HG03565 (cell line): ENCODE data around the gene LDLRAP1.

Experiments
- ATAC-seq: cut with Tn5 transposase; IDR thresholded peaks from one replicate; pipeline ENCODE4 v1.9.1; 2021; ENCODE audit warnings: mild to moderate bottlenecking, moderate library complexity; ENCODE audit not compliant: unreplicated experiment

The LDLRAP1 gene

DNA sequence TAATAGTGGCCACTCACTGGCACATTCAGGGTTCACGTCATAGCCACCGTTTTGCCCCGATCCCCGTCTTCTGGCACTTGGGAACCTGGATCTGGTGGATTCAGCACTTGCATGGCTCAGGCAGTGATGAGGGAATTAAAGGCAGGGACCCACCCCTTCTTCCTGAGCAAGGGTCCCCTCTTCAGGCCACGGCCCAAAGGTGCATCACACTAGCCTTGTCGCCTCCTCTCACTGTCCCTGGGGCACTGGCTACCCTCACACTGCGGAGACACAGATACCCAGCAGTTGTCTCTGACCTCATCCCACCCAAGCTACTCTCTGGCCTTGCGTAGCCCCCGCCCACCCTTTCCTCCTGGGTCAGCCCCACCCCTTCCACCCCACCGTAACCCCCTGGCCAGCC is 19.9 kb upstream of the LDLRAP1 start:
- no peak for ATAC-seq

DNA sequence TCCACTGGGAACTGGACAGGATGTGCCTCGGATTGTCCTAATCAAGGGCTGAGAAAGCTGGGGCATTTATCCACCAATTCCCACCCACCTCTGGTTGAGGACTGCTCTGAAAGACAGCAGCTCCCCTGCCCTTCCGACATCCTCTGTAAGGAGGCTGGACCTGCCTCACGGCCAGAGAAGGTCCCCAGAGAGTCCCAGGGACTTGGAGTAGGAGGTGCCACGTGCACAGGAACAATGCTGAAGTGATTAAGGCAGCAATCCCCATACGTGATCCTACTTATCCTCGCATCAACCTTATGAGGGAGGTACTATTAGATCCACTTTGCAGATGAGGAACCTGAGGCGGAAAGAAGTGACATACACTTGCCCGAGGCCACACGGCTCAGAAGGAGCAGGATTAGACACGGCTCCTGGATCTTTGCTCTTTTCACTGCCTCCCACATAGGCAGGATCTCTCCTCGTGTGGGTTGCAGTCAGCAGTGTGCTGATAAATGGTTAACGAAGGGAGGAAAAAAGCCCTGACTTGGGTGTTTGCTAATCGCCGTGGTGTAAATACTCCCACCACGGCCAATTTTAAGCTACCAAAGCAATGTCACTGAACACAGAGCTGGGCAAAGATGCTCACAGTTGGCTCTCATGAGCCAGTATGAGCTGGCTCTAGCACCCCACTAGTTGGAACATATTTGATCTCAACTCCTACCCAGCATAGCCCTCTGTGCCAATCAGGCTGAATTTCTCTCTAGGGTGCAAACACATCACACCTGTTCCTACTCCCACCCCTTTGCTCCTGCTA is 18.6 kb upstream of the LDLRAP1 start:
- no peak for ATAC-seq

DNA sequence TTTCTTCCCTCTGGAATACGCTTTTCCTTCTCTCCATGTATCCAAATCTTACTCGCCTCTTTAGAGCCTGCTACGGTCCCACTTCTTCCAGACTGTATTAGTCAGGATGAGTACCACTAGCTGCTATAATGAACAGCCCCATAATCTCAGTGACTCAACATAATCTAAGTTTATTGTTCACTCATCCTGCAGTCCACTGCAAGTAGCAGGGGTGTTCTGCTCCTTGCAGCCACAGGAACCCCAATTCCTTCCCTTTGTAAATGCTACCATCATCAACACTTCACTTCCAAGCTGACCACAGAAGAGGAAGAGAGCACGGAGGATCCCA is 18.1 kb upstream of the LDLRAP1 start:
- ATAC-seq = no peak

DNA sequence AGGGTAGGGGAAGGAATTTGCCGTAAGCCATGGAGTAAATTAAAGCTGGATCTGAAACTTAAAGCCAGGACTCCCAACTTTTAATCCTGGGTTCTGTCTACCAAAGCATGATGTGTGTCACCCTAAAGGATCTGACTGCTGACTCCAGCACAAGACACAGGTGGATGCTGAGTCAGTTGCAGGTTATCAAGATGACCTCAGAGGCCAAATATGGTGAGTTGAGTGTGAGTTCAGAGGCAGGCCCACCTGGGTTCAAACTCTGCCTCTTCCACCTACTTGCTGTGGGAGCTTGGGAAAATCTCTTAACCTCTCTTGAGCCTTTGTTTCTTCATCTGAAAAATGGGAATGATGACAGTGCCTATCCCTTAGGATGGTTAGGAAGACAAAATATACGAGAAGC is 16.7 kb upstream of the LDLRAP1 start:
- ATAC-seq = no peak

DNA sequence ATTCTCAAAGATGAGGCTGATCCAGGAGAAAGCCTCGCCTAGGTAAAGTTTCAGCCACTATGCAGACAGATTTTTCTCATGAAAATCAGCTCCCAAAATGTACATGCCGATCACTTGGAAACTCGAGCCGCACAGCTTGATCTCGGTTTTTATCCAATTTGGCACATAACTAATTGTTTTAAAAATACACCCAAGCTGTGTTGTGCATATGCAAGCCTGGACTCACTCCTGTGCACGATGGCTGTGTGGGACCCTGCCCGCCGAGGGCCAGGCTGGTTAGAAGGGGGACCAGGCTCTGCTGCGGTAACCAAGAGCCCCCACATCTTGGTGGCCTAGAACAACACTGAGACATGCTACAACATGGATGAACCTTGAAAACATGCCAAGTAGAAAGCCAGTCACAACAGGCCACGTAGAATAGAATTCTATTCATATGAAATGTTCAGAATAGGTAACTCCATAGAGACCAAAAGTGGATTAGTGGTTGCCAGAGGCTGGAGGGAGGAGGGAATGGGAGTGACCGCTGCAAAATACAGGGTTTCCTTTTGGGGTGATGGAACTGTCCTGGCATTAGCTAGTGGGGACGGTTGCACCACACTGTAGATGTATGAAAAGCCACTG is 16.1 kb upstream of the LDLRAP1 start:
- ATAC-seq = no peak

DNA sequence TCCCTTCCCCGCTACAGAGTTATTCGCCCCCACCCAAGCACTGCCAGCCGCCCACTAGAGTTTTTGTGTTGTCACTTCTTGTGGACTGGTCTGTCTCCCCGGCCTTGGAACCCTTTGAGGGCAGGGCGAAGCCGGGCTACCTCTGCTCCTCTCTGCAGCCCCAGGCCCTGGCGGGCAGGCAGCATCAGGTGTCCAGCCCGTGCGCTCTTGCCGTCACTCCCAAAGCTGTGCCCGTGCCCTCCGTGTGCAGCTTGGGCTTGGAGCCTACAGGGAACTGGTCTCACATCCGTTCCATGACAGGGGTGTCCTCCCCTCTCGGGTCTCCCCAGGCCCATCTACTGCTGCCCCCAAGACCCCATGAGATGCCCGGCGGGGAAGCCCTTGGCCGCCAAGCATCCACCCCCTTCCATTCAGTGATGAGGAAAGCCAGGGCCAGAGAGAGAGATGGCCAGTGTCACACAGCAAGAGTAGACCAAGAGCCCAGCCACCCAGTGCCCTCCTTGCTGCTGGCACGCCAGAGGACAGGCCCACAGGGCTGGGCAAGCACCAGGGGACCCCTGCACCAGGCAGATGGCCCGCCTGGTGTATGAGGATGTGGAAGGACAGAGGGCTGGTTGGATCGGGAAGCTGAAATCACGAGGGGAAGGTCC is 15.3 kb upstream of the LDLRAP1 start:
- no peak for ATAC-seq

DNA sequence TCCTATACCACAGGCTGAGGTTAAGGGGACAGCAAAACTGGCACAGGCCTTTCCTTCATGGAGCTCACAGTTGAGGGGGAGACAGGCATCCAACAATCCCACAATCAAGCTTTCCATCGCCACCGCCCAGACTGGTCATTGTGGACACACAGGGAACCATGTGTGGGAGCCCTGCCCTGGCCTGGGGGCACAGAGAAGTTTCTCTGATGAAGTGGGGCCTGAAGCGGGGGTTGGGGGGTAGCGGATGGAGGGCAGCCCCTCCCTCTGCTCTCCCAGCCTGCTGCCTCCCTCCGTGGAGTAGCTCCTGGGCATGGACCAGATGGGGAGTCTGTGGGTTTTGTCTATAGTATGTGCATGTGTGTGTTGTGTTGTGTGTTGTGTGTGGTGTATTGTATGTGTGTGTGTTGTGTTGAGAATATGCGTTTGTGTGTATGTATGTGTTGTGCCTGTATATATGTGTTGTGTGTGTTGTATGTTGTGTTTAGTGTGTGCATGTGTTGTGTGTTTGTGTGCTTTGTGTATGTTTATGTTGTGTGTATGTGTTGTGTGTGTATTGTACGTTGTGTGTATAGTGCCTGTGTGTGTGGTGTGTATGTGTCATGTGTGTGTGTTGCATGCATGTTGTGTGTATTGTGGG is 14.4 kb upstream of the LDLRAP1 start:
- no peak for ATAC-seq

DNA sequence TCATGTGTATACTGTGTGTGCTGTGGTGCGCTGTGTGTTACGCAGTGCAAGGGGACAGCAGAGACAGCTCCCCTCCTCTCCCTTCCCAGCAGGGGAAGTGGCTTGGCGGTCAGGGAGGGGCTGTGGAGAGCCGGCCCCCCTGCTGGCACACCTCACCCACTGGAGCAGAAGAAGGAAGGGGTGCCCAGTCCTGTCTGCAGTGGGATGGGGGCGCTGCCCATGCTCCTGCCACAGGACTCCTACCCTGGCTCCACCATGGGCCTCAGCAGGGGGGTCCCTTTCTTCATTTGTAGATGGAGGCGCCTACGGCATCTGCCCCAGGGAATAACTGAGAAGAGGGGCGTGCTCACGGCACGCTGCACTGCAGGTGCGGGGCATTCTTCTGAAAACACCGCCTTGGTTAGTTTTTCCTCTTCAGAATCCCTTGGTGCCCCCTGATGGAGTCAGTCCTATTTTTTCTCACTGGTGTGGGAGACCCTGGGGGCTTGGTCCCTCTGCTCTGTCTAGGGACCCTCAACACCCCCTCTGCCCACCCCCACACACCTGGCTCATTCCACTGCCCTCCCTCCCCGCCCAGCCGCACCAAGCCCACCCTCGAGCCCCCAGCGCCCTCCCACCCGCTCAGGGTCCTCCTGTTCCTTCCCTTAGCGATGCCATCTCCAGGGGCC is 13.8 kb upstream of the LDLRAP1 start:
- no peak for ATAC-seq

DNA sequence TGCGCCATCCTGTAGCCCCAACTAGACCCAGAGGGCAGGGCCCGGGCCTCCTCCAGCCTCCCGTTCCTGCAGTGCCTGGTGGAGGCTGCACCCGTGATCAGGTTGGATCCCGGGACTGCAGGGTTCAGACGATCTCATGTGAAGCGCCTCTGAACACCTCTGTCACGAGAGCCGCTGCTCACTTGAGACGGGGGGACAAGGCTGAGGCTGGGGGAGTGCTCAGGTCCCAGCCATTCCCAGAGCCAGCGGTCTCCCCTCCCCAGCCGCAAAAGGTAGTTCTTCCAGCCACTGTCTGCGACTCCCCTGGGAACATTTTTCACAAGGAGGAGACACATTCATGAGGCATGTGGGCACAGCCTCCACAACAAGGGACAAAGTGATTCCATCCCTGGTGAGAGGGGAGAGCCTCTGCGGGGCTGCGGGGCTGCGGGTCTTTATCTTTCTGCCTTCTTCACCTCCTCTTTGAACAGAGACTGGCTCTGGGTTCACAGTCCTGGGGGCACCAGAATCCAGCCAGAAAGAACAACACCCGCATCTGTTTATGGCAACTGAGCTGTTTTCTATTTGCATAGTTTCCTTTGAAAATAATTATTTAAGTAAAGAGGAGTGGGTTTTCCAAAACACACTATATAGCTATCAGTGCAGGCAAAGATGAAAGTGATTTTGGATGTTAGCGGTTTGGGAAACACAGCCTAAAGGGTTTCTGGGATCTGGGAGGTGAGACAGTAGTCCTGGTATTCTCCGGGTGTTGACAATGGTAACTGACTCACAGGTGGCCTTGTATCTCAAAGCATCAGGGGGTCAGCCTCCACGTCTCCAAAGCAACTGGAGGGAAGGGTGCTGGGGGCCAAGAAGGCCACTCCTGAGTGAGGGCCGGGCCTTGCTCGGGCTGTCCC is 13.0 kb upstream of the LDLRAP1 start:
- no peak for ATAC-seq

DNA sequence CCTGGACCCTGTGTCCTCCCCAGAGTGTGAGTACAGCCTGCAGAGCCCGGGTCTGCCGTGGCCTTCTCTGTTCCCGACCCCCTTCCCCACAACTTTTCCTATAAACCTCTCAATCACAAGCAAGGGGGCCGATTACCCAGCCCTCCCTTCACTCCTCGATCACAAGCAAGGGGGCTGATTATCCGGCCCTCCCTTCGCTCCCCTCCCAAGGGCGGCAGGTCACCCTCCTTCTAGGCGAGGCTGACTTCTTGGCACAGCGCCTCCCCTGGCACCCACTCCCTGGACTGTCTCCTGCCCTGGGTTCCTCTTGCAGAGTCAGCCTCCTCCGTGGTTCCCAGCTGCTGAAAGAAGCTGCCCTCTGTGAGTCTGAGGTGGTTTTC is 12.3 kb upstream of the LDLRAP1 start:
- ATAC-seq = no peak

DNA sequence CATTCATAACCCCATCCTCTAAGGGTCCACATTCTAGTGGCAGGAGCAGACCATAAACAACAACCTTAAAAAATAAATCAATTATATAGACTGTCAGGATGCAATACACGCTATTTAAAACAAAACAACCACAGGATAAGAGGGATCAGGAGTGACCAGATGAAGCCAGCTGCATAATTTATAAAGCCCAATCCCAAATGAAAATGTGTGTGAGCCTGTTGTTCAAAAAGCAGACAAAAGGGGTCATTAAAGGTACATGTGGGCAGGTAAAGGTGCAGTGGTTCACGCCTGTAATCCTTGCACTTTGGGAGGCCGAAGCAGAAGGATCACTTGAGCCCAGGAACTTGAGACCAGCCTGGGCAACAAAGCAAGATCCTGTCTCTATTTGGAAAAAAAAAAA is 10.4 kb upstream of the LDLRAP1 start:
- ATAC-seq = no peak

DNA sequence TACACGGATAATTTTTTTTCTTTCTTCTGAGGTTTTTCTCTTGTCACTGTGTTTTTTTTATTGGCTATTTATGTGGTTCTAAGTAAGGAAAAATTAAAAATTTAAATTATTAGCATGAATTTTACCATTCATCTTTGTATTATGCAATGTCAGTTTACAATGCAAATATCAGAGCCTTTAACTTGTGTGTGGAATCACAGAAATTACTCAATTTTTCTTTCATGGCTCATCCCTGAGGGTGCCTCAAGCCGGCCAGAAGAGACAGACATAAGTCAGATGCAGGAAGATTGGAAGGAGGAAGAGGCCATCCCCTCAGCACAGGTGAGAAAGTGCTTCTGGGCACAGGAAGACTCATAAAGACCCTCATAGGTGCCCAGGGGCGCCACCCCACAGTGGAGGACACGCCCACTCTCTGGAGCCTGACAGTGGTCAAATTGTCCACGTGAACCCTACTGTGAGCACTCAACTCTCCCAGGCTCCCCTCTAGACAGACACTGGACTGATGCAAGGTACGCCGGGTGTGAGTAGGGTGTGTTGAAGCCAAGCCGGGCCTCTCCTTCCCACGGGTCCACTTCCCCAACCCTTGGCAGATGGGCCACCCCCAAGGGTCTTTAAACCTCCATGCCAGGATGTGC is 9.5 kb upstream of the LDLRAP1 start:
- no peak for ATAC-seq

DNA sequence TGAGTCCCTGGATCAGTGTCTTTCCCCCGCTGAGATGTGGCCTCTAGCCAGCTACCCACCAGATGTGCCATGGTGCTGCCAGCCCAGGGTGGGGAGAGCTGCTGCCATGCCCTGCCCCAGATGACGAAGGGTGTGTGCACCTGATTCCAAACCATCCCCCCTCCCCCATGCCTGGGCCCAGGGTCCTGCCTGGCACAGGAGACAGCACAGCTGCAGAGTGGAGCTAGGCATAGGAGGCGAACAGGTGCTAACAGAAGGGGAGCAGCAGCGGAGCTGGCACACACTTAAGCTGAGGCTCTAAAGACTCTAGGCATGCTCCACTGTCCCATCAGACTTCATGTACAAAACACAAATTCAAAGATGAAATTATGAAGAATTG is 9.0 kb upstream of the LDLRAP1 start:
- no peak for ATAC-seq

DNA sequence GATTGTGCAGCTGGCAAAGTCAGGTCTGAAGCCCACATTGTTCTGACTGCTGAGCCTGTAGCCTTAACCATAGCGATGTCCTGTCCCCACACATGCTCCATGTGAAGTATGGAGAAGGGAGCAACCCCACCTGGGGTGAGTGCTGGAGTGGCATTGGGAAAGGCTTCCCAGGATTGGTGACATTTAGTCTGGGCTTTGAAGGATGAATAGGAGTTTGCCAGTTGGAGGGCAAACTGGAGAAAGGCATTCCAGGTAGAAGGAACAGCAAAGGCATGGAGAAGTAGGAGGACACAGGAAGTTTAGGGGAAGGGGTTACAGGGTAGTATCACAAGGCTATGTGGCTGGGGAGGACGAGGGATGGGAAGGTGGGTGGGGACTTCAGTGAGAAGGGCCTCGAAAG is 7.3 kb upstream of the LDLRAP1 start:
- no peak for ATAC-seq

DNA sequence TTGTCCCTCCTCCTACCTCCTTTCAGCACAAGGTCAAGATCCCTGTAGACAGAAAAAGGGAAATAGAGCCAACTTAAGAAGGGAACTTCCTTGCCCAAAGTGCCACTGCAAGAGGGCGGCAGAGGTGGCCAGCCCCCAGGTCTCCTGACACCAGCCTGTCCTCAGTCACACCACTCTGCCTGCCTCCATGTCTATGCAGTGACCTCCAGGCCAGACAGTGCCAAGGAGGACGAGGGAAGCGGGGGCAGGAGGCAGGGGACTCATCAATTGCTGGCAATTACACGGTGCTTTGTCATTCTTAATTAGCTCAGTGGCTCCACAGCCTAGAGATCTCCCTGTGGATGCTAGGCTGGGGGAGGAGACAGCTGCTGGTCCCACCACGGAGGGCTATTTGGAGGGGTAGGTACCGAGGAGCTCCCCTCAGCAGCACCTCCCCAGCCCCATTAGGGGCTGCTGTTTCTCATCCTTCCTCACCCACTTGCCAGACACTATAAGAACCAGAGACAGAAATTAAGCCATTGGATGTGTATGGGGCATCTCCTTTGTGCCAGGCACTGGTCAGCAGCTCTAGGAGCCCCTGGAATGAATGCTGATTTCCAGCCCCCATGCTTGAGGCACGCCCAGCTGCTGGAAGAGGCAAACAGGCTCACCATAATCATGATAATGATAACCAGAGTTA is 6.1 kb upstream of the LDLRAP1 start:
- ATAC-seq = no peak

DNA sequence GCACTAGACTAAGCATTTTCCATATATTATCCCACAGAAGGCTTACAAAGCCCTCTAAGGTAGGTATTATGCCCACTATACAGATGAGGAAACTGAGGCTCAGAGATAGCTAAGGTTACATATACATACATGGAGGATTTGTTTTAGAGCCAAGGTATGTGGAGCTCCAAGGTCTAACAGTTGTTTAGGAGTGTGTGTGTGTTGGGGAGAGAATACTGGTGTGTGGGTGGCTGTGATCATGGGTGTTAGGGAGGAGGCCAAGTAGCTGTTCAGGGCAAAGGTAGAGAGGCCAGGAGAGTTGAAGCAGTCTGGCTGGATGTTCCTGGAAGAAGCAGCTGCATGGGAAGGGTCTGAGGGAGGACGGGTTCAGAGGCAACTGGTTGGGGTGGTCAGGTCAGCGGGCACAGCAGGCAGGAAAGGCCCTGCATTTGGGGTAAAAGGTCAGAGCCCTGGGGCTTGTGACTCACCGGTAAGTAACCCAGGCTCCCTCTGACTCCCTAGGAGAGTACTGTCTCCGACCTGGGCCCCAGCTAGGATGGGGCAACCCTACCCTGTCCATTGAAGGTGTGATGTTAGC is 5.1 kb upstream of the LDLRAP1 start:
- ATAC-seq = no peak

DNA sequence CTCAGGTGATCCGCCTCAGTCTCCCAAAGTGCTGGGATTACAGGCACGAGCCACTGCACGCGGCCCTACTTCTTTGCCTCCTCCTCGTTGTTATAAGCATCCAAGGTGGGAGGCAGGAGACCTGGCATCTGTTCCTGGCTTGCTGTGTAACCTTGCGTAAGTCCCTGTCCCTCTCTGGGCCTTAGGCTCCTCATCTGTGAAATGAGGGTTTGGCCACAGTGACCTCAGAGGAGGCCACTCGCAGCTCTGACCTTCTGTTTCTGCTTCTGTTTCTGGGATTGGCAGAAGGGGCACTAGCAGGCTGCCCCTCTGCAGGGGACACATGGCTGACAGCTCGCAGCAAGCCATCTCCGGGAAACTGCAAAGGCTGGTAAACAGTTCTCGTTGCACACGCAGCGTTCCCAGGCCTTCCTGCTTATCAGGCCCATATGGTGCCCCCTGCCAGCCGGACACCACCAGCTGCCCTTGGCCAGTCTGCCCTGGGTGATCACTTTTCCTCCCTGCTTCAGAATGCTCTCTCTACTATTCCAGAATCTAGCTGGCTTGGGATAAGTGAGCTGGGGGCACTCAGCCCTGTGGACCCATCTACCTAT is 2.6 kb upstream of the LDLRAP1 start:
- no peak for ATAC-seq

DNA sequence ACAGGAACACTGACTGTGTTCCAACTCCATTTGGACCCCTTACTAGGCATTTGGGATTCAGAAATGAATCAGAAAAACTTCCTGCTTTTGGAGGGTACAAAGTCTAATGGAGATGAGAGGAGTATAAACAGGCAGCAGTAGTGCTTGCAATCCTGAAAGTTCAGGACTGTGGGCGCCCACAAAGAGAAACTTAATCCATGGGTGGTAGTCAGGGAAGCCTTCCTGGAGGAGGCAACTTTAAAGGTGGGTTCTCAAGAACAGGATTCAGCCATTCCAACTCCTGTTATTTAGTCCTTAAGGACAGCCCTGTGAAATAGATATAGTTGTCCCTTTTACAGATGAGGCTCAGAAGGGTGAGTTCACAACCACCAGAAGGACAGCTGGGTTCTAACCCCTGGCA is 2.0 kb upstream of the LDLRAP1 start:
- no peak for ATAC-seq
